Prostate gland (tissue), 2 donors: ENCODE data around the gene CSMD2.

Experiments
- CTCF ChIP-seq, 4 experiments: fragments of 200-600 bp in 2 of 4; fragments of 450-650 bp in 2 of 4; sonication (generic) in 2 of 4; IDR thresholded peaks; 1 replicate in 3 of 4; 2 replicates in 1 of 4; pipeline ENCODE4 v1.5.1; 2016 to 2019; ENCODE audit warnings: antibody characterized with exemption in 4 of 4, mild to moderate bottlenecking in 2 of 4, moderate library complexity in 2 of 4
- POLR2A ChIP-seq: fragments of 450-650 bp; IDR thresholded peaks from one replicate; pipeline ENCODE4 v1.6.1; 2016; ENCODE audit warnings: antibody characterized with exemption, mild to moderate bottlenecking
- POLR2AphosphoS5 ChIP-seq: sonication (generic); formaldehyde crosslinking; IDR thresholded peaks from one replicate; pipeline ENCODE4 v1.6.1; 2017; ENCODE audit warnings: antibody characterized with exemption

GRCh38 chr1:34163792-34164731 lies 968 bp downstream of the CSMD2 start:
- TF ChIP-seq POLR2A (no peak), CTCF (IDR thresholded peaks at IDR 0.05) (no peak), POLR2AphosphoS5 (no peak)
